B cell (primary cell): Measurements from ENCODE around the gene FAM107A. TPM values are rescaled to one million over a fixed set of nuclear protein-coding genes. Genes with fewer than 3 reads are reported as not detected.

Experiments
- ATAC-seq: fragments of 200-7000 bp; cut with Tn5 transposase; one replicate; pipeline ENCODE4 v1.10.0; 2021; ENCODE audit warnings: low read depth, mild to moderate bottlenecking, moderate number of reproducible peaks, moderate library complexity
- CTCF ChIA-PET: fragments of 350-600 bp; sonication (Branson Sonifier 250); formaldehyde crosslinking; loops from one replicate; lab custom pipeline; 2021; ENCODE audit warnings: antibody characterized with exemption, inconsistent platforms; lab: Charles Lee
- POLR2A ChIA-PET: fragments of 350-600 bp; sonication (Branson Sonifier 250); formaldehyde crosslinking; loops from one replicate; lab custom pipeline; 2021; ENCODE audit warnings: antibody characterized with exemption; lab: Charles Lee
- DNase-seq: peaks from one replicate; pipeline ENCODE4 v3.0.0; 2013
- H2AFZ ChIP-seq: 2 replicates; pipeline ENCODE4 v1.6.1; 2012; ENCODE audit warnings: mild to moderate bottlenecking, low read depth, low read length; ENCODE audit not compliant: insufficient read depth, poor library complexity, severe bottlenecking
- H3K27ac ChIP-seq, 2 donors: 1 replicate in 1 of 2; 2 replicates in 1 of 2; pipeline ENCODE4 v1.5.1; 2012 to 2013; ENCODE audit warnings: low read length in 2 of 2, mild to moderate bottlenecking in 2 of 2, moderate library complexity in 1 of 2
- H3K27me3 ChIP-seq, 4 experiments: fragments of 200-600 bp in 1 of 4; sonication (generic) in 1 of 4; replicated peaks in 1 of 4; 1 replicate in 2 of 4; 2 replicates in 2 of 4; pipeline versions ENCODE4 v1.6.1 to v1.7.0; 2013 to 2016; ENCODE audit warnings: low read length in 3 of 4, mild to moderate bottlenecking in 2 of 4, mixed read lengths in 1 of 4, moderate library complexity in 1 of 4; ENCODE audit not compliant: insufficient read depth in 4 of 4, control insufficient read depth in 3 of 4; ENCODE audit errors: control extremely low read depth in 1 of 4
- H3K36me3 ChIP-seq, 2 experiments: replicated peaks in 1 of 2; 1 replicate in 1 of 2; 2 replicates in 1 of 2; pipeline versions ENCODE4 v1.6.1 to v1.7.1; 2013; ENCODE audit warnings: low read length in 1 of 2; ENCODE audit not compliant: insufficient read depth in 2 of 2, control insufficient read depth in 1 of 2; ENCODE audit errors: control extremely low read depth in 1 of 2, extremely low read depth in 1 of 2
- H3K4me1 ChIP-seq, 2 donors: fragments of 200-600 bp in 1 of 2; sonication (generic) in 1 of 2; 1 replicate in 1 of 2; 2 replicates in 1 of 2; pipeline versions ENCODE4 v1.5.1 to v1.6.1; 2013 to 2017; ENCODE audit warnings: low read length in 2 of 2; ENCODE audit not compliant: control insufficient read depth in 2 of 2, insufficient read depth in 2 of 2
- H3K4me2 ChIP-seq: replicated peaks from 2 replicates; pipeline ENCODE3; 2012; ENCODE audit warnings: mild to moderate bottlenecking, low read depth, low read length; ENCODE audit not compliant: poor library complexity, severe bottlenecking
- H3K4me3 ChIP-seq, 5 experiments: fragments of 200-600 bp in 1 of 5; sonication (generic) in 1 of 5; 1 replicate in 3 of 5; 2 replicates in 2 of 5; pipeline versions ENCODE4 v1.5.1 to v1.7.0; 2011 to 2016; ENCODE audit warnings: low read length in 4 of 5, mild to moderate bottlenecking in 4 of 5, low read depth in 2 of 5, control low read depth in 1 of 5, moderate library complexity in 1 of 5; ENCODE audit not compliant: insufficient read depth in 1 of 5; ENCODE audit errors: control extremely low read depth in 1 of 5, extremely low read depth in 1 of 5
- H3K79me2 ChIP-seq: fragments of 200-600 bp; sonication (generic); one replicate; pipeline ENCODE4 v1.6.0; 2016; ENCODE audit warnings: low read length; ENCODE audit not compliant: control insufficient read depth, insufficient read depth
- H3K9ac ChIP-seq: fragments of 200-600 bp; sonication (generic); 2 replicates; pipeline ENCODE4 v1.6.1; 2017; ENCODE audit warnings: mild to moderate bottlenecking, low read length, moderate library complexity
- H3K9me3 ChIP-seq, 3 donors: one replicate each; pipeline versions ENCODE4 v1.6.1 to v1.7.1; 2013; ENCODE audit warnings: low read length in 2 of 3; ENCODE audit not compliant: control insufficient read depth in 2 of 3, insufficient read depth in 1 of 3; ENCODE audit errors: control extremely low read depth in 1 of 3
- H4K20me1 ChIP-seq: 2 replicates; pipeline ENCODE4 v1.6.0; 2012; ENCODE audit warnings: mild to moderate bottlenecking, low read length; ENCODE audit not compliant: insufficient read depth, control insufficient read depth, poor library complexity, severe bottlenecking
- H3K27ac Mint-ChIP-seq: one replicate; pipeline ENCODE4 v1.8.0; 2021; ENCODE audit warnings: mixed read lengths
- H3K27me3 Mint-ChIP-seq: one replicate; pipeline ENCODE4 v1.8.0; 2021; ENCODE audit warnings: mixed read lengths
- H3K4me1 Mint-ChIP-seq: one replicate; pipeline ENCODE4 v1.8.0; 2021; ENCODE audit warnings: mixed read lengths
- H3K4me3 Mint-ChIP-seq: one replicate; pipeline ENCODE4 v1.8.0; 2021; ENCODE audit warnings: mixed read lengths
- H3K9me3 Mint-ChIP-seq: one replicate; pipeline ENCODE4 v1.8.0; 2022; ENCODE audit warnings: mixed read lengths; ENCODE audit not compliant: insufficient read depth
- CTCF ChIP-seq: fragments of 200-600 bp; IDR thresholded peaks from one replicate; pipeline ENCODE4 v1.8.0; 2022; ENCODE audit warnings: antibody characterized with exemption, mild to moderate bottlenecking
- EZH2 ChIP-seq: IDR thresholded peaks from 2 replicates; pipeline ENCODE4 v1.6.1; 2012; ENCODE audit warnings: borderline replicate concordance, low read depth, mild to moderate bottlenecking, moderate library complexity, low read length; ENCODE audit not compliant: insufficient read depth, poor library complexity, severe bottlenecking
- whole genome bisulfite sequencing: methylation state at CpG from one replicate; pipeline ENCODE4 v1.1.5; 2013; ENCODE audit warnings: missing lambda C conversion rate; ENCODE audit not compliant: insufficient coverage; 5-methylcytosine and 5-hydroxymethylcytosine counted together
- intact Hi-C: fragments of 100-400 bp; cut with micrococcal nuclease; formaldehyde crosslinking; loops from one replicate; pipeline ENCODE4 v1.10.0; 2022
- polyA plus RNA-seq: library from polyadenylated mRNA; depleted of rRNA; stranded (reverse); fragments of >200 nt; gene quantifications from 2 replicates; pipeline ENCODE4 v1.2.3, GENCODE V29; 2012
- total RNA-seq, 2 donors: library from RNA; stranded (reverse); fragments of 120-200 nt in 1 of 2; gene quantifications; 1 replicate in 1 of 2; 2 replicates in 1 of 2; pipeline versions ENCODE4 v1.2.3 to v1.2.4, GENCODE V29; 2013 to 2022

The FAM107A gene
- total and polyA plus RNA-seq, 2 donors (not counting 1 experiment from before 2014, with no cell fraction given), result not detected

- H3K27me3 Mint-ChIP-seq, result peaks cover 43% of the 10 kb centered on the region
- peaks cover 18% of the 10 kb centered on the region for H3K4me1 Mint-ChIP-seq
- TF ChIP-seq CTCF, result no peak
- H3K36me3 ChIP-seq, result no peaks in the 10 kb centered on the region
- no peak overlapping the region for H2AFZ ChIP-seq
- ATAC-seq (no peak), DNase-seq (no peak)
- WGBS, result 88% methylated on average over 1 of the region's 3 CpGs
- no peak overlapping the region for H3K4me3 ChIP-seq
- no peaks in the 10 kb centered on the region for H3K79me2 ChIP-seq
- H3K9ac ChIP-seq, result no peak overlapping the region
- no peak overlapping the region for H3K4me2 ChIP-seq
- H3K9me3 ChIP-seq, result peaks cover 0 to 24% (median 3%) of the 10 kb centered on the region in 3 donors
- ChIA-PET POLR2A (no interaction called here), CTCF (interaction anchor here (0.6 to 1.5 kb wide), 3 partner anchors 19 to 314 kb away, joined by 3 read pairs; no protein-coding TSS in a partner anchor)
- H3K4me3 Mint-ChIP-seq, result no peak overlapping the region
- no peaks in the 10 kb centered on the region for H3K9me3 Mint-ChIP-seq
- peaks cover 0 to 46% (median 24%) of the 10 kb centered on the region in 4 experiments for H3K27me3 ChIP-seq
- H4K20me1 ChIP-seq, result no peaks in the 10 kb centered on the region
- intact Hi-C loops, result no loop called here
- peaks cover 19 to 30% of the 10 kb centered on the region in 2 donors for H3K4me1 ChIP-seq
- no peak overlapping the region for H3K27ac ChIP-seq
- no peak overlapping the region for H3K27ac Mint-ChIP-seq
These were observed 10.9 kb upstream of the FAM107A start for GRCh38 chr3:58588030-58588614.

GRCh38 chr3:58586776-58587192 is 9.6 kb upstream of the FAM107A start:
- H3K9ac ChIP-seq, result no peak overlapping the region
- Mint-ChIP-seq H3K27ac (no peak overlapping the region), H3K27me3 (peaks cover 43% of the 10 kb centered on the region), H3K9me3 (no peaks in the 10 kb centered on the region), H3K4me3 (no peak overlapping the region), H3K4me1 (peaks cover 19% of the 10 kb centered on the region)
- no peak overlapping the region for H2AFZ ChIP-seq
- H3K4me3 ChIP-seq, result no peak overlapping the region
- WGBS, result 17% methylated on average over 44 of the region's 44 CpGs
- peaks cover 19 to 30% of the 10 kb centered on the region in 2 donors for H3K4me1 ChIP-seq
- CTCF ChIA-PET, result no interaction called here
- no peaks in the 10 kb centered on the region for H3K36me3 ChIP-seq
- H3K79me2 ChIP-seq, result no peaks in the 10 kb centered on the region
- peaks cover 0 to 24% (median 3%) of the 10 kb centered on the region in 3 donors for H3K9me3 ChIP-seq
- POLR2A ChIA-PET, result no interaction called here
- DNase-seq (no peak), ATAC-seq (no peak)
- intact Hi-C loops, result no loop called here
- peaks cover 0 to 46% (median 24%) of the 10 kb centered on the region in 4 experiments for H3K27me3 ChIP-seq
- no peak overlapping the region for H3K27ac ChIP-seq
- H3K4me2 ChIP-seq, result peak overlapping the region; percentile 90
- H4K20me1 ChIP-seq, result no peaks in the 10 kb centered on the region
- no peak for TF ChIP-seq EZH2
- no peak for TF ChIP-seq CTCF
